GM21423 (cell line): ENCODE results near the gene ALDH1A1.

ENCODE experiments used
- ATAC-seq: cut with Tn5 transposase; IDR thresholded peaks from one replicate; pipeline ENCODE4 v1.9.1; 2021; ENCODE audit warnings: mild to moderate bottlenecking, moderate library complexity; ENCODE audit not compliant: unreplicated experiment

The ALDH1A1 gene

GRCh38 chr9:72980183-72980582 lies 27.3 kb upstream of the ALDH1A1 start:
- ATAC-seq, result no peak

- no peak for ATAC-seq
Measured at GRCh38 chr9:72979405-72980100, 26.7 kb upstream of the ALDH1A1 start.

GRCh38 chr9:72978744-72979143 lies 25.9 kb upstream of the ALDH1A1 start:
- ATAC-seq, result no peak

- no peak for ATAC-seq
Measured at GRCh38 chr9:72977670-72978069, 24.8 kb upstream of the ALDH1A1 start.

DNA sequence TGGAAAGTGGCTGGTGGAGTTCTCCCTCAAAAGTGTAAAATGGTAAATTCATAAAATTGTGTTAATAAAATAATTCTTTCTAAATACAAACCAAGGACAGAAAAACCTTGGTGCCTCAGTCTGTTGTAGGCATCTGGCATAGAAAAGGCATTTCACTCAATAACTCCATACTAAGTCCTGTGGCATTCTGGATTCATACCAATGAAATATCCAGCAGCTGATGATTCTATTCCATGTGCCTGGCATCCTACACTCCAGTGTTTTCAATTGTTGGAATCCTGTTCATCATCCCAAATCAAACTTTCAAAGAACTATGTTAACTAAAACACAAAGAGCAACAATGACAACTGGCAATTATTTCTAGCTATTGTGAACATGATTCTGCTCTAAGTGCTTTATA lies 21.6 kb upstream of the ALDH1A1 start:
- ATAC-seq, result no peak

- no peak for ATAC-seq
Measured at GRCh38 chr9:72972636-72973035, 19.8 kb upstream of the ALDH1A1 start.

DNA sequence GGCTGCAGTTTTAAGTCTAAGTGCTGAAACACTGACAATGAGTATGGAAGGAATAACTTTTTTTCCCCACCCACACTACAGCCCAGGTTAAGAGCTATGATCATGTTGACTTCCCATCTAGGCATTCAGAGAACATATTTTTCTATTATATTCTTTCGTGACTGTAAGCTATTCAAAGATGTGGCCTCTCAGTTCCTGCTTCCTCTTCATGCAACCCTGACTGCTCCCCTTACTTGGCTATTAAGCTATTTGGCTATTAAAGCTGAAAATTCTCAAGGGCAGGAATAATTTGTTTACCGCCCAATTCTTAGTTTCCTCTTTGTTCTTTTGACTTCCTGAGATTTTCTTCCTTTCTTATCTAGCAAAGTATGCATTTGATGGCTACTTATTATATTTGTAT lies 18.6 kb upstream of the ALDH1A1 start:
- ATAC-seq, result no peak

DNA sequence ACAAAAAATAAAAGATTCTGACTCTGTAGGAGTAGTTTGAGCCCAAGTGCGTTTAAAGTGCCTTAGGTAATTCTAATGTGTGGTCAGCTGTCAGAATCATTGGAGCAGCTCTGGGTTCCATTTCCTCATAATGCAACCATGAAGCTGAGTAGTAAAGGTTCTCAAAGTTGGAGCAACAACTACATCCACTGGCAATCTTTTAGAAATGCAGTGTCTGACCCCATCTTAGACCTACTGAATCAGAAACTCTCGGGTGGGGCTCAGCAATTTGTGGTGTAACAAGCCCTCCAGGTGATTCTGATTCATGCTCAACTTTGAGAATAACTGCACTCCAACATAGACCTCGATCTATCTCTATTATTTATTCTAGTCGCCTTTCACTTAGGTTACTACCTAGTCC lies 7.6 kb upstream of the ALDH1A1 start:
- no peak for ATAC-seq

- ATAC-seq, result no peak
Measured at GRCh38 chr9:72958485-72959281, 5.8 kb upstream of the ALDH1A1 start.

DNA sequence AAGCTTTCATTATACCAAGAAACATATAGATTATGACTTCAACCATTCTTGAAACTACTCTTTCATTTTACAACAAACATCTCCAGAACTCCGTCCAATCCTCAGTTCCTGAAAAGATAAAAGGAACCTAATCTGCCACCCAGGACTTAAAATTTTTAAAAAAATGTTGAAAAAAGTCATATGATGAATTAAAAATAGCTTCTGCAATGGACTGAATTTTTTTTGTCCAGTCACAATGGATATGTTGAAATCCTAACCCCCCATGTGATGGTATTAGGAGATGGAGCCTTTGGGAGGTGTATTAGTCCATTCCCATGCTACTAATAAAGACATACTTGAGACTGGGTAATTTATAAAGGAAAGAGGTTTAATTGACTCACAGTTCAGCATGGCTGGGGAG lies 2.7 kb upstream of the ALDH1A1 start:
- ATAC-seq, result no peak

- no peak for ATAC-seq
Measured at GRCh38 chr9:72955126-72955455, 2.2 kb upstream of the ALDH1A1 start.

- ATAC-seq, result no peak
Measured at GRCh38 chr9:72954431-72955125, 1.7 kb upstream of the ALDH1A1 start.

DNA sequence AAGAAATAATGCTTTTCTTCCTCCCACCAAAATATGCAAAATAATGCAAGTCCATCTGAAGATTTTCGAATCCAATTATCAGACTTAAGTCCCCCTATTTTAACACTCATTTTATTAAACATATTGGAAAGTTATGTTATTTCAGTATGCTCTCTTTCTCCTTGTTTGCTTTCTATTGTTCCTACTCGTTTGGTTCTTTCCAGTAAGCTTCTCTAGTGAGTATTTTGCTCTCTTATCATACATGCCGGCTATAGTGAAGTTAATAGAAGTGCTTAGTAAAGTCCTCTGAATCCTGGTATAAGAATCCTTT lies 517 bp downstream of the ALDH1A1 start:
- ATAC-seq, result no peak

DNA sequence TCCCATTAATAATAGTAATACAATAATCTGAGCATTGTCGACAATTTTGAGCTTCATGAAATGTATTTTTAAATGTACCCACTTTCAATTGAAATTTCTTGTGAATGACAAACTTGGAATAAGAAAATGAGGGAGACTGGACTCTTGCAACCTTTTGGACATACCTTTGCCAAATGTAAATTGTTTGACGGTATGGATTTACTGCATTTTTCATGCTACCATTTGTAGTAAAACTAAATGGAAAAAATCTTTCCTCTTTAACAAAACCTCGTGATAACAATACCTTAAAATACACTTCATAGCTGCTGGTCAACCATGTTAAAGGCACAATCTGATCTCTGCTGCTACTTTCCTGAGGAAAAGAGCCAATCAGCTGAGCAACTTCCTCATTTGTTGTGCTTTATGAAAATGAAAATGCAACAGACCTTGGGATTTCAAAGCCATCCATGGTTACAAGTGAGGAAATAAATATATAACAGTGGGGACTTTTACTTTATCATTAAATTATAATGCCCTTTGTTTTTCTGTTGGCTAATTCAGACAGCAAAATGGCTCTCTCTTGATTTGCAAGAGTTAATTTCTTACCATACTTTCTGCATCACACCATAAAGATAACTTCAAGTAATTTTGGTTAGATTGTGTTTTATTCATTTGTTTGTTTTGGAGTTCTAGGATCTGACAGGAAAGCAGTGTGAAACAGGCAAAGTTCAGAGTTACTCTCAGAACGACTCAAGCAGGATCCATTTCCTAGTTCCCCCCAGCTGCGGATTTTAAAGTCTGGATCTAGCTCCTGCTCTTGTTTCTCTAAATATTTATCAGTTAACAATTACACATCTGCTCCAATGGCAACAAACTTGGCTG lies 1.1 kb downstream of the ALDH1A1 start:
- ATAC-seq, result no peak

DNA sequence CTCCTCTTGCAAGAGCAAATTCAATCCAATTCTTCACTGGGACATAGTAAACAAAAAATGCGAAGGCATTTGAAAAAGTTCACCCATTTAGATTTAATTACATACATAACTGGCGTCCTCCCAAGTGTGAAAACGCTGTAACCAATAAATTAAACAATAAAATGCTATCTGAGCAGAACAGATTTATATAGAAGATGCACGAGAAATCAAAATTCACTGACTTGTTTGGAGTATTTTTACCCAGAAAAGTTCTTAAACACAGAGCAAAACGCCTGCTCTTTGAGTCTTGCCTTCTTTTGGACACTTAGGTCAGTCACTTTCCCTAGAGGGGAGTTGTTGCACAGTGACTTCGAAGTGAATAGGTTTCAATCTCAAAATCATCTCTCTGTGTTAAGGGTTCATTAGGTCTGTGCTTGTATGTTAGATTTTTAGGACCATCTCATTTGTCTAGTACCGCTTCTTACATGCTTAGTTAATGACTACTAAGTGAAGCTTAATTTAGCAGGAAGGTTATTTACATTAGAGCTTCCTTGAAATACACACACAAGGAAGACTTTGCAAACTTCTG lies 1.9 kb downstream of the ALDH1A1 start:
- no peak for ATAC-seq

DNA sequence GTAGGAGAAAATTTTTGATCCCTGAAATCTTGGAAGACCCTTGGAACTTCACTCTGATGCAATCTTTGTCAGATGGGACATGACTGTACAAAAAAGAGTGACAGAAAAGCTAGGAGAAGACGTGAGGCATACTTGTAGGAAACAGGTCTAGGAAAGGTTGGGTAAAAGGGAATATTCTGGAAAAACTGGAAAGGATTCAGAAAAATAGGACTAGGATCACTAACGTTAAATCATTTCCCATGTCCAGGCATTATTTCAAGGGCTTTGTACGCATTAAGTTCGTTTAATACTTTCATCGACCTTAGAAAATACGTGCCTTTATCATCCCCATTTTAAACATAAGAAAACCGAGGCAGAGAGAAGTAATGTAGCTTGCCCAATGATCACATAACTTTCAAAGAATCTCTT lies 2.9 kb downstream of the ALDH1A1 start:
- no peak for ATAC-seq

- ATAC-seq, result no peak
Measured at GRCh38 chr9:72949244-72949582, 3.6 kb downstream of the ALDH1A1 start.

- no peak for ATAC-seq
Measured at GRCh38 chr9:72948575-72949243, 4.1 kb downstream of the ALDH1A1 start.

DNA sequence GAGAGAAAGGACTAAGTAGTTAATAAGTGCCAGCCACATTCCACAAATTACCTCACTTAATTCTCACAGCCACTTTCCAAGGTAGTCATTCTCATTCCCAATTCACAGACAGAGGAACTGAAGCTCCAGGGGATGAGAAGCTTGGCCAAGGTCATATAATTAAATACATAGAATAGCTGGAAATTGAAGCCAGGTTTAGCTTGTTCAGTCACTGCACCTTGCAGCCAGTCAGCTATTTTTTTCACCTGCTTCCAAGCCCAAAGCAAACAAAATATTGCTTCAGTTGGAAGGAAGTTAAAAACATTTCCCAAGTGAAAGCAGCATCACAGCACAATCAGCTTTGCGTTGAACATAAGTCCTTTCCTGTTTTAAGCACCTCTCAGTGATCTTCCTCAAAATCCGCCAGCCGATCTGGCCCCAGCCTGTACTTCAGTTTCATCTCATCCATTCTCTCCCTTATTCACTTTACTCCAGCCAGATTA lies 4.8 kb downstream of the ALDH1A1 start:
- no peak for ATAC-seq

DNA sequence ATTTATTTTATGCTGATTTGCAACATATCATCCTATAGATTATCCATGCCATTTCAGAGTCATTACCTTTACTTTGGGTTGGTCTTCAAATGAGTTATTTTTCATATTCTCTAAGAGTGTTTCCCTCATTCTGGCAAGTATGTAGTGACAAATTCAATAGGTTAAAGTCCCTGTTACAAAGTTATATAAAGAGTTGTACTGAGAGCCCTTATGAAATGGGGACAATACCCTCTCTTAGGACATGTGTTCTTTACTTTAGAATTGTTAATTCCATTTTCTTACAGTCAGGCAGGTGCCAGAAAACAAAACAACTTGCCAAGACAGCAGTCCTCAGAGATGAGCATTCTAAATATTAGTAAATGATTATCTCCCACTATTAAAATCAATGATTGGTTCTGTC lies 6.0 kb downstream of the ALDH1A1 start:
- no peak for ATAC-seq
